RWPE2 (cell line): ENCODE data around the gene BLCAP.

Experiments used
- ATAC-seq: fragments of 200-7000 bp; cut with Tn5 transposase; 3 replicates; pipeline ENCODE4 v1.9.1; 2021; ENCODE audit warnings: low read depth
- DNase-seq: peaks from one replicate; pipeline ENCODE4 v3.0.0-alpha.2; 2020; ENCODE audit warnings: low spot score
- H3K27ac ChIP-seq: fragments of 450-650 bp; 2 replicates; pipeline ENCODE4 v1.5.1; 2017; ENCODE audit warnings: mild to moderate bottlenecking; ENCODE audit not compliant: poor library complexity, severe bottlenecking
- H3K27me3 ChIP-seq: fragments of 250-450 bp; sonication (Bioruptor Pico); 2 replicates; pipeline ENCODE4 v1.5.1; 2021; ENCODE audit warnings: mild to moderate bottlenecking, moderate library complexity; ENCODE audit not compliant: insufficient read depth, poor library complexity, severe bottlenecking
- H3K36me3 ChIP-seq: fragments of 250-450 bp; sonication (Bioruptor Pico); 2 replicates; pipeline ENCODE4 v1.5.1; 2020; ENCODE audit warnings: low read depth, mild to moderate bottlenecking, moderate library complexity
- H3K4me1 ChIP-seq: fragments of 250-450 bp; sonication (Bioruptor Pico); 2 replicates; pipeline ENCODE4 v1.5.1; 2021; ENCODE audit warnings: mild to moderate bottlenecking, moderate library complexity; ENCODE audit not compliant: insufficient read depth, poor library complexity, severe bottlenecking
- H3K4me3 ChIP-seq: fragments of 250-450 bp; sonication (Bioruptor Pico); 2 replicates; pipeline ENCODE4 v1.5.1; 2021; ENCODE audit warnings: mild to moderate bottlenecking, moderate library complexity; ENCODE audit not compliant: severe bottlenecking
- H3K9me3 ChIP-seq: fragments of 250-450 bp; sonication (Bioruptor Pico); 2 replicates; pipeline ENCODE4 v1.5.1; 2021; ENCODE audit warnings: mild to moderate bottlenecking, moderate library complexity; ENCODE audit not compliant: severe bottlenecking
- CTCF ChIP-seq: fragments of 450-650 bp; IDR thresholded peaks from one replicate; pipeline ENCODE4 v1.5.1; 2017; ENCODE audit warnings: mild to moderate bottlenecking, moderate library complexity; ENCODE audit not compliant: poor library complexity, severe bottlenecking

Gene BLCAP

GRCh38 chr20:37503256-37503927 lies 24.3 kb downstream of the BLCAP start:
- H3K4me1 ChIP-seq, result peaks cover 7% of the 10 kb centered on the region
- H3K9me3 ChIP-seq, result no peaks in the 10 kb centered on the region
- H3K36me3 ChIP-seq, result peaks cover 68% of the 10 kb centered on the region
- H3K27ac ChIP-seq, result no peak overlapping the region
- ATAC-seq (no peak; the same call in 2 of the 3 replicates), DNase-seq (peak; percentile 61)
- H3K27me3 ChIP-seq, result no peaks in the 10 kb centered on the region
- H3K4me3 ChIP-seq, result no peak overlapping the region
- no peak for TF ChIP-seq CTCF

DNA sequence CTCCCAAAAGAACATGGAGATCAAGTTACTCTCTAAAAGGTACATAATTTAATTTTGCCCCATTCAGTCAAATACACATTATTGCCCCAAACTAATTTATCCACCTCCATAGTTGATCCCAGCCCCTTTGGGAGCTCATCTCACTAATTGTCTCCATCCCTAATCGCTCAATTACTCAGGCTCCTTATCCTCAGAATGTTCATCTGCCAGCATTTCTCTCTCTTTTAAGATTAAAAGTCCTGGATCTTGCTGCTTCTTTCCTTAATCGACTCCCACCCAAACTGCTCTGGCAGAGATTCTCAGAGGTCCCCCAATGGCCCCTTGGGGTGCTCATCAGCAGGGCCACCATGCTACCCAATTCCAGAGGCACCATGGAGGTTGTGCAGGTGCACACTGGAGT lies 25.0 kb downstream of the BLCAP start:
- H3K27ac ChIP-seq, result no peak overlapping the region
- no peak for ATAC-seq
- peaks cover 68% of the 10 kb centered on the region for H3K36me3 ChIP-seq
- H3K4me3 ChIP-seq, result no peak overlapping the region
- H3K4me1 ChIP-seq, result peaks cover 7% of the 10 kb centered on the region
- DNase-seq, result no peak
- TF ChIP-seq CTCF, result no peak
- no peaks in the 10 kb centered on the region for H3K9me3 ChIP-seq
- H3K27me3 ChIP-seq, result no peaks in the 10 kb centered on the region

- Histone ChIP-seq H3K36me3 (peaks cover 72% of the 10 kb centered on the region), H3K4me3 (no peak overlapping the region), H3K4me1 (peaks cover 7% of the 10 kb centered on the region), H3K9me3 (no peaks in the 10 kb centered on the region), H3K27me3 (no peaks in the 10 kb centered on the region), H3K27ac (no peak overlapping the region)
- DNase-seq (peak; percentile 77), ATAC-seq (peak; percentile 17; the same call in 2 of the 3 replicates)
- peak; percentile 28 for TF ChIP-seq CTCF
Measured at GRCh38 chr20:37501940-37502339, 25.7 kb downstream of the BLCAP start.

GRCh38 chr20:37500311-37500710 lies 27.4 kb downstream of the BLCAP start:
- peaks cover 85% of the 10 kb centered on the region for H3K36me3 ChIP-seq
- no peaks in the 10 kb centered on the region for H3K9me3 ChIP-seq
- peak; percentile 56 for DNase-seq
- TF ChIP-seq CTCF, result no peak
- no peak overlapping the region for H3K4me3 ChIP-seq
- no peak overlapping the region for H3K27ac ChIP-seq
- peaks cover 3% of the 10 kb centered on the region for H3K4me1 ChIP-seq
- H3K27me3 ChIP-seq, result no peaks in the 10 kb centered on the region
- ATAC-seq, result no peak

- ATAC-seq, result peak; percentile 20; the same call in 1 of the 3 replicates
- H3K27me3 ChIP-seq, result no peaks in the 10 kb centered on the region
- no peak overlapping the region for H3K27ac ChIP-seq
- TF ChIP-seq CTCF, result no peak
- H3K4me1 ChIP-seq, result no peaks in the 10 kb centered on the region
- H3K36me3 ChIP-seq, result peaks cover 91% of the 10 kb centered on the region
- H3K9me3 ChIP-seq, result no peaks in the 10 kb centered on the region
- DNase-seq, result no peak
- H3K4me3 ChIP-seq, result no peak overlapping the region
Measured at GRCh38 chr20:37498066-37498665, 29.5 kb downstream of the BLCAP start.
